T-helper 2 cell (primary cell): ENCODE measurements around the gene DGKD.
A peak's percentile ranks its signal among the peaks of the same experiment; 100 is the strongest.
"Not testable (repeated sequence)": the region's sequence is repeated elsewhere in the genome, so short reads cannot be mapped to it uniquely, and the experiment has no call there.

Source experiments
- DNase-seq, 5 experiments: peaks; one replicate each; pipeline versions ENCODE4 v3.0.0 to v3.0.0-alpha.2; 2012 to 2022
- total RNA-seq, 2 donors: gene quantifications; one replicate each; lab custom pipeline; 2026; lab: John Stamatoyannopoulos, UW

DGKD gene, protein sequence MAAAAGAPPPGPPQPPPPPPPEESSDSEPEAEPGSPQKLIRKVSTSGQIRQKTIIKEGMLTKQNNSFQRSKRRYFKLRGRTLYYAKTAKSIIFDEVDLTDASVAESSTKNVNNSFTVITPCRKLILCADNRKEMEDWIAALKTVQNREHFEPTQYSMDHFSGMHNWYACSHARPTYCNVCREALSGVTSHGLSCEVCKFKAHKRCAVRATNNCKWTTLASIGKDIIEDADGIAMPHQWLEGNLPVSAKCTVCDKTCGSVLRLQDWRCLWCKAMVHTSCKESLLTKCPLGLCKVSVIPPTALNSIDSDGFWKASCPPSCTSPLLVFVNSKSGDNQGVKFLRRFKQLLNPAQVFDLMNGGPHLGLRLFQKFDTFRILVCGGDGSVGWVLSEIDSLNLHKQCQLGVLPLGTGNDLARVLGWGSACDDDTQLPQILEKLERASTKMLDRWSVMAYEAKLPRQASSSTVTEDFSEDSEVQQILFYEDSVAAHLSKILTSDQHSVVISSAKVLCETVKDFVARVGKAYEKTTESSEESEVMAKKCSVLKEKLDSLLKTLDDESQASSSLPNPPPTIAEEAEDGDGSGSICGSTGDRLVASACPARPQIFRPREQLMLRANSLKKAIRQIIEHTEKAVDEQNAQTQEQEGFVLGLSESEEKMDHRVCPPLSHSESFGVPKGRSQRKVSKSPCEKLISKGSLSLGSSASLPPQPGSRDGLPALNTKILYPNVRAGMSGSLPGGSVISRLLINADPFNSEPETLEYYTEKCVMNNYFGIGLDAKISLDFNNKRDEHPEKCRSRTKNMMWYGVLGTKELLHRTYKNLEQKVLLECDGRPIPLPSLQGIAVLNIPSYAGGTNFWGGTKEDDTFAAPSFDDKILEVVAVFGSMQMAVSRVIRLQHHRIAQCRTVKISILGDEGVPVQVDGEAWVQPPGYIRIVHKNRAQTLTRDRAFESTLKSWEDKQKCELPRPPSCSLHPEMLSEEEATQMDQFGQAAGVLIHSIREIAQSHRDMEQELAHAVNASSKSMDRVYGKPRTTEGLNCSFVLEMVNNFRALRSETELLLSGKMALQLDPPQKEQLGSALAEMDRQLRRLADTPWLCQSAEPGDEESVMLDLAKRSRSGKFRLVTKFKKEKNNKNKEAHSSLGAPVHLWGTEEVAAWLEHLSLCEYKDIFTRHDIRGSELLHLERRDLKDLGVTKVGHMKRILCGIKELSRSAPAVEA
- 174 to 185 reads per million in 2 donors for total RNA-seq

DNA sequence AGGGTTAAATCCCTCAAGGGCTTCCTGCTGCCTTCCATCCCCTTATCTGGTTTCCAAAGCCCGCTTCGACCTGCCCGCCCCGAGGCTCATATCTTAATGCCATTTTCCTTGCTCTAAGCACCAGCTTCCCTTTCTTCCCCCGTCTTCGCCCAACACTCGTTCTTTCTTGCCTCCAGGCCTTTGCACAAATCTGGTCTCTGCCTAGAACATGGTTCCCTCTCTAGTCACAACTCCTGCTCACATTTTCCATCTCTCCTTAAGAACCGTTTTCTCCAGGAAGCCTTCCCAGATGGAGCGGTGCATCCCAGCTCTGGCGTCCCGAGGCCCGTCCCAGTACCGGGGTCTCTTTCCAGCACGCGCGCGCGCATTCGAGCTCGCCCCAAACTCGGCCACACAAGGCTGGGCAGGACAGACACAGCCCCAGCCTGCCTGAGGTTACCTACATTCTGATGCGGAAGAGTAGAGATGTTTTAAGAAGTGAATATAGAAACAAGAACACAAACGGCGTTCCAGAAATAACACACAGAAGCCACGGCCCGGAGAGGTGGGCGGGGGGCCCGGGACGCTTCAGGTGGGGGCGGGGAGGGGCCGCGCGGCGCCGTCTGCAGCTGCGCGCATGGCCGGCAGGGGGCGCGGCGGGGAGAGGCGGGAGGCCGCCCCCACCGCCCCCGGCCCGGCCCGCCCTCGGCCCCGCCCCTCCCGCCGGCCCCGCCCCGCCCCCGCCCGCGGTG, at the start of gene DGKD:
Gene DGKD, plus strand, starts transcription at position 726 of the 731 bp plus-strand sequence. CDS start 25 bp downstream, outside the sequence.
- DNase-seq, result peak; percentile 39 to 75 (median 69)

DNA sequence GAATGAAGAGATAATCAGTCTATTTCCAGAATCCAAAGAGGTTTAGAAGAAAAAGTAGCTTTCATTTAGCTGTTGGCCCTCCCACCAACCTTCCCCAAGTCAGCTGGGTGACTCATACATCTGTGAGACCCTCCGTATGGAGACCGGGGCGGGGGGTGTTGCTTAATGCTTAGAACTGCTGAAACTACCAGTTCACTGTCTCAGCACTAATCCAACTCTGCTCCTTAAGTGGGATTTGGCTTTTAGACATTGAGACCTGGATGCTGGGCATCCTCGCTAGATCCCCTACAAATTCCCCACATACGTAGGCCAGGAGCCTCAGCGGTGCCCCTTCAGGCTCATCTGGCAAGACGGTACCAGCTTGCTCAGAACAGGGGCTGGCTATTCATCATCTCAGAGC, 46.7 kb upstream of the DGKD start, which contains the start of gene SAG:
Gene SAG, plus strand, starts transcription at position 252 of the 400 bp plus-strand sequence. CDS start 1,374 bp downstream, outside the sequence.
- no peak for DNase-seq

DNA sequence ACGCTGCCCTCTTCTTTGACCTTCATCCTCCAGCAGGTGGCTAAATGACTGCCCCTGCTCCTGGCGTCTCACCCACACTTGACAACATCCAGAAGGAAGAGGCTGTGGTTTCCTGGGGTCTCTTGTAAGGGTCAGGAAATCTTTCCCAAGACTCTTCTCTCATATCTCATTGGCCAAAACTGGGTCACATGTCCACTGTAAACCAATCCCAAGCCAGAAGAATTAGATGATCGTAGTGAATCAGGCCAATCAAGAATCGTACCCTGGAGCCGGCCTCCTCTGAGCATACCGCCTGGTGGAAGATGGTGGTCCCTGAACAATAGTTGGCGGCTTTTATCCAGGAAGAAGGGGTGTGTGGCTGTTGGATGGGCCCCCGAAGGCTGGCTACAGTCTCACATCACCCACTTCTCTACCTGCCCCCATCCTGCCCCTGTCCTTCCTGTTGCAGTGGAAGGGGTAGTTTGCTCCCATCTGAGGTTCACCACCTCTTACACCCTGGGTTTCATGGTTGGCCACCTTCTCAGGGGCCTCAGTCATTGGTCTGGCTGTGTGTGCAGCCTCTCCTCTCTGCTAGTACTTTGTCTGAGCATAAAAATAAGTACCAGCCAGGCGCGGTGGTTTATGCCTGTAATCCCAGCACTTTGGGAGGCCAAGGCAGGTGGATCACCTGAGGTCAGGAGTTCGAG, 42.9 kb upstream of the DGKD start:
- no peak for DNase-seq

DNA sequence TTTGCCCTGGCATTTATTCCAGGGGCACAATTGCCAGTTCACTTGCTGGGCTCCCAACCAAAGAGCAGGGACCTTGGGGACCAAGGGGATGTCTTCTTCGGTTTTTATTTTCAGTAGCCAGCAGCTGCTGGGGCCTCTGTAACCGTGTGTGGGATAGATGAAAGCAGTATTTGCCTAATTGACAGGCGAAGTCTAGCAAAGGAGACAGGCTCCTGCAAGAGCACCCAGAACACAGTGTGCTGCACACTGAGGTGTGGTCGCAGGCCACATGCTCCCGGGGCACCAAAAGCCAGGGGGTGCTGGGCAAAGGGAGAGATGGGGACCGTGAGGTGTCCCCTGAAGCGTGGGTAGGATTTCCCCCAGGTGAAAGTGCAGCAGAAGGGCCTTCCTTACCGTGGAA, 41.4 kb upstream of the DGKD start:
- no peak for DNase-seq

DNA sequence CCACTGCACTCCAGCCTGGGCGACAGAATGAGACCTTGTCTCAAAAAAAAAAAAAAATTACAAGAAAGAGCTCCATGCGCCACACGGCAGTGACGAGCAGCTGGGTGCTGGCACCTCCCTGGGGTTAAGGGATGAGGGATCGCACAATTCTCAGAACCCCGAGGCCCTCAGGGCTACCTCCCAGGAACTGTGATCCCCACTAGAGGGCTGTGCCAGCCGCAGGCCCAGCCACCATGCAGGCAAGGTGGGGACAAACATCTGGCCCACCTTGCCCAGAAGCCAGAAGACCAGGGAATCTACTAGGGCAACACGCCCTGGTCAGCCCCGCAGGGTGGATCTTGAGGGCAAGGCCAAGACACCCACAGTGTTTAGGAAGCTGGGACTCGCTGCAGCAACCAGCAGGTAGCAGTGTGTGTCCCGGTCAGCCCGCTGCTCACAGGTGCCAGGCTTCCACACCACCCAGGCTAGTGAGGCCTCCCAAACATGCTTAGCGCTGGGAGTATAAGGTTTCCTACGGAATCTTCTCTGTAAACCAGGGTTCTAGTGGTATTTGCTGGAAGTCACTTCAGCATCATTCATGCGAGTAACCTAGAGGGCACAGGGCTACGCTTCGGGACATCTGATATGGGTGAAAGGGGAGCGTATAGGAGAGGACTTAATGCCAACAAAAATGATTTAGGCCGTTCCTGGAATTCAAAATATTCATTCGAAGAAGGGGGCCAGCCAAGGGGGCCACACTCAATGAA, 39.9 kb upstream of the DGKD start:
- DNase-seq, result no peak

DNA sequence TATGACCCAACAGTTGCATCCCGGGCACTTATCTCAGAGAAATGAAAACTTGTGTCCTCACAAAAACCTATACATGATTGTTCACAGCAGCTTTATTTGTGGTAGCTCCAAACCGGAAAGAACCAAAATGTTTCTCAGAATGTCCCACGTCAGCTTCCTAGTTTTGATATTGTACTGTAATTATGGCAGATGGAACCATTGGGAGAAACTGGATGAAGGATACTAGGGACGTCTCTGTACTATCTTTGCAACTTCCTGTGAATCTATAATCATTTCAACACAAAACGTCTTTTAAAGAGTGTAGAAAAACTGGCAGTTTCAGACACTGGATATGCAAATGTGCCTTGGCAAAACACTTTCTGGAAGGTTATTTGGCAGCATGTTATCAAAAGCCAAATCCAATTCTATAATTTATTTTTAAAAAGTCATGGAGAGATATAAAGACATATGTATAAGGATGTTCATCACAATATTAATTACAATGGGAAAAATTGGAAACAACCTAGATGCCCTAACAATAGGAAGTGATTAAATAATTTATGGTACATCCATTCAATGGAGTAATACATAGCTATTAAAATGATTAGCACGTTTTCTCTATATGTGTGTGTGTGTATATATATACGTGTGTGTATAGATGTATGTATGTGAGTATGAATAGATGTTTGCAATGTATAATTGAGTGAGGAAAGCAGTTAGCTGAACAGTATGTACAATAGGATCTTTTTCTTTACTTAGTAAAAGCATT, 36.9 kb upstream of the DGKD start:
- DNase-seq, result no peak

DNA sequence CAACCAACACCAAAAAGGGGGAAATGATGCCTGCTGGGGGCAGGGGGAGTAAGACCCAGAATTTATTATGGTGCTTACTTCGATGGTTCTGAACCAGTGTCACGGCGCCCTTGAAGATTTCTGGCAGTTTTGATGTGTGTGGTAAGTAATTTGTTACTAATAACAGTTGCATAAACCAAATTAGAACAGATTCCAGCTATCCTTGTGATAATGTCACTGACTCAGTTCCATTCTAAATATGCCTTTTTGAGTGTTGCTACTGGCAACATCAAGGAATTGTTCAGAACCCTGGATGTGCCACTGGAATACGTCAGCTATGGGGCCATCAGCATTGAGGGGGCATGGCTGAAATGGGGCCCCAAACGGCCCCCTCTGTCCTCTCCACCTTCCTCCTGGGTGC, 35.0 kb upstream of the DGKD start:
- DNase-seq, result no peak

DNA sequence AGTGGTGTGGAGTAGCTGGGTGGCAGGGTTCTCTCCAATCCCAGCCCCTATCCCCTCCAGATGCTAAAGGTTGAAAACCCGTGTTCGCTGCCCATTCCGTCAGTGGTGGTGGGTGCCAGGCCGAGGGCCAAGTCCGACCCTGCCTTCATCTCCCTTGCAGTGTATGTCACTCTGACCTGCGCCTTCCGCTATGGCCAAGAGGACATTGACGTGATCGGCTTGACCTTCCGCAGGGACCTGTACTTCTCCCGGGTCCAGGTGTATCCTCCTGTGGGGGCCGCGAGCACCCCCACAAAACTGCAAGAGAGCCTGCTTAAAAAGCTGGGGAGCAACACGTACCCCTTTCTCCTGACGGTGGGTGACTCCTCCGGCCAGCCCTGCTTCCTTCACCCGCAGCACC, 33.8 kb upstream of the DGKD start:
- DNase-seq, result no peak

DNA sequence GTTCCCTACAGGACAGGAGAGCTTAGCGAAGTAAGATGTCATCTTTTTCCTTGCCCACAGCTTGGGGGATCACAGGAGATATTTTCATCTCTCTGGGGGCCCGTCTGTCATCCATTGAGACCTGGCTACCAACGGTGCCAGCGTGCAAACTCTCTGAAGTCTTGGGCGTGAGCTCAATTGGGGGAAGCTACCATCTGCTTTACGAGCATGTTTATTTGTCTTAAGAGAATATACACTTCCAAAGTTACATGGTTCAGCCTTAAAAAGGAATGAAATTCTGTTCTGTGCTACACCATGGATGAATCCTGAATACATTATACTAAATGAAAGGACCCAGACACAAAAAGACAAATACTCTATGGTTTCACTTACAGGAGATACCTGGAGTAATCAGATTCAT, 33.1 kb upstream of the DGKD start:
- no peak for DNase-seq

DNA sequence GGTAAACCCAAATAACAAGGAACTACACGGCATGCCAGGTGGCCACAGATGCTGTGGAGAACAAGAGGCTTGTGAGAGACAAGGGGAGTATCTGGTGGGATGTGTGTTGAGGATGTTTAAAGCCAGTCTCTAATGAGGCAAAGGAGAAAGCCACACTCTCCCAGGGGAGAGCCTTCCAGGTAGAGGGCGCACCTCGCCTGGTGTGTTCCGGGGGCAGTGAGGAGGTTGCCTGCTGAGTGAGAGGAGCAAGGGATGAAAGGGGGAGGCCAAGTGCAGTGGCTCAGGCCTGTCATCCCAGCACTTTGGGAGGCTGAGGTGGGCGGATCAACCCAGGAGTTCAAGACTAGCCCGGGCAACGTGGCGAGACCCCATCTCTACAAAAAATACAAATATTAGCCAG, 30.4 kb upstream of the DGKD start:
- DNase-seq, result no peak

DNA sequence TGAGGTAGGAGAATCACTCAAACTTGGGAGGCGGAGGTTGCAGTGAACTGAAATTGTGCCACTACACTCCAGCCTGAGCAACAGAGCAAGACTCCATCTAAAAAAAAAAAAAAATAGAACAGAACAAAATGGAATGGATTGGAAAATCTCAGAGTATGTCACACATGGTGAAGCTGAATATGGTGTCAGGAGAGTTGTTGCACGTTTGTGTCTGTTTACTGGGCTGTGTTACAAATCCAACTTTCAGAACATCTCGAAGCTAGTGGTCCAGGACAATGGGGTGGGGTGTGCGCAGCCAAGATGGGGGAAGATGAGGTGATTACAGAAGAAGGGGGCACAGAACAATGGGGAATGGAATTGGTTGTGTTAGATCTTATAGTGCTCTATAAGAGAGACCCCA, 29.0 kb upstream of the DGKD start:
- no peak for DNase-seq

DNA sequence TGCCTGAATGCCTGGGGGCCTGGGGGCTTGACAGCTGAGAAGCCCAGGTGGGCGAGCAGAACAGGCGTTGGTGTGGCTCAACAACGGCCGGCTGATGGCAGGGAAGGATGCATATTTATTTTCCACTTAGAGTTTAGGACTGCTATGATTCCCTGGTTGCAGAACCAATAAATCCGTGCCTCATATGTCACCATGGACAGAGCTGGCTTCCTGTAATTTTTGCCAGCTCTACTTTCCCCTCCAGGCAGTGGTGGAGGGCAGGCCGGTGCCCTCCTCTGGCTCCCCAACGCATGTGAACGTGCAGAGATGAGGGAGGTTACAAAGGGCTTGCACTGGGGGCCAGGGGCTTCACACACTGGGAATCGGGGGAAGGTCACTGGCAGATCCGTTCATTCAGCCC, 28.5 kb upstream of the DGKD start:
- DNase-seq, result no peak

DNA sequence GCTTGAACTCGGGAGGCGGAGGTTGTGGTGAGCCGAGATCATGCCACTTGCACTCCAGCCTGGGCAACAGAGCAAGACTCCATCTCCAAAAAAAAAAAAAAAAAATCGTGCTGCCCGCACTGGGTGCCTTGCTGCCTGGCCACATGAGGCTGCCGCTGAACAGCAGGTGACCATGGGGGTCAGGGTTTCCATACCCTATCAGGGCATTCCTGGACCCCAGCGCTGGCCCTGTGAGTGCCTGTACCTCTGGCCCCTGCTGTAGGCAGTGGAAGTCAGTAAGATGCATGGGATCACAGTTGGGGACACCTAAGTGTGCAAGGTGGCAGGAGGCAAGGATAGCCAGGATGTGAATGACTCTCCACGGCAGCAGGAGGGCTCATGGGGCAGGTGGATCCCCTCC, 27.8 kb upstream of the DGKD start:
- no peak for DNase-seq

DNA sequence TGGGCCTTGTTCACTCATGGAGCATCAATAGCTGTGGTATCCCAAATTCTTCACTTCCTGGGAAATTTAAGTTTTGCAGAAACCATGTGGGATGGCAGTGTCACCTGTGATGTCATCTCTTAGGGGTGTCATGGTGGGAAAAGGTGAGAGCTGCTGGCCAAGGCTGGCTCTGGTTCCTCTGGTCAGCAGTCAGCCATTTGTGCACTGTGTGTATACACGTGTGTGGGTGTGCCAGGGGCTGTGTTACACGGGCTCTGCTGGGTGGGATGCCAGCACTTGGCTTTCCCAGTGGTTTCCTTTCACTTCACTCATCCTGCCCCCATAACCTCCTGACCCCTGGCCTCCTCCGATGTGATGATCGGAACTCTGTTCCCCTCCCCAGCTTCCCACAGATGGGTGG, 25.4 kb upstream of the DGKD start:
- DNase-seq, result no peak

DNA sequence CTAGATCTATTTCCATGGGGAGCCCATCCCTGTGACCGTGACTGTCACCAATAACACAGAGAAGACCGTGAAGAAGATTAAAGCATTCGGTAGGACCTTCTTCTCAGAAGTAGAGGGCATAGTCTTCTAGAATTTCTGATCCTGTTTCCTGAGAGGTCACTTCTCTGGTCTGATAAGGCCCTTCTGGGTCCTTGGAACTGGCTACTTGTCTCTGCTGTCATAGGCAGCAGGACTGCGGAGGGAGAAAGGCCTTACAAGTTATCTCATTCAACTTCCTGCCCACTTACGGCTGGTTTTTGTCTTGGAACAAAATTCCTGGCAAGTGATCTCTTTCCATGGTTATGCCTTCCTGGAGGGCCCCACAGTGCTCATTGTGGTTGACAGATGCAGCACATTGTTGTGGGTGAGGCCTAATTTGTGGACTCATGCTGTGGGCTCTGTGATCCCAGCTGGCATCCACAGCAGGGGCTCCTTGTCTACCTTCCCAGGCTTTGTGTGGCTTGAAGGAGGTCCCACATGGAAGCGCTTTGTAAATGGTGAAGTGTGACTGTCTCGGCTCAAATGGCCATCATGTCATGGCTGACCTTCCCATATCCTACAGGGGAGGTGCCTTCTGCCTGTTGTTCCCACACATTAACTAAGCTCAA, 24.7 kb upstream of the DGKD start:
- DNase-seq, result no peak

DNA sequence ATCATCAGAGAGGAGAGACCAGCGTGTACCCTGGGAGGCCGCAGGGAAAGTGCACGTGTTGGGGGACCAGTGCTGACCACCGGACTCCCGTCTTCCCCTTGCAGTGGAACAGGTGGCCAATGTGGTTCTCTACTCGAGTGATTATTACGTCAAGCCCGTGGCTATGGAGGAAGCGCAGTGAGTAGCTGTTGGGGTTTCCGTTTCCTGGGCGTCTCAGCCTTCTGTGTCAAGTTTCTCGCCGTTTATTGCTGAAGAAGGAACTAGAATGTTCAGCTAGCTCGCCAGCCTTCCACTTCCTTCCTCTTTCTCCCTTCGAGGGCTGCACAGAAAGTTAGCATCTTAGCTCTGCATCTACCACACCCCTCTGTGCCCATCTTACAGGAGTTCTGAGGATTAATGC, 22.8 kb upstream of the DGKD start:
- DNase-seq, result peak; percentile 19 to 98 (median 62)

DNA sequence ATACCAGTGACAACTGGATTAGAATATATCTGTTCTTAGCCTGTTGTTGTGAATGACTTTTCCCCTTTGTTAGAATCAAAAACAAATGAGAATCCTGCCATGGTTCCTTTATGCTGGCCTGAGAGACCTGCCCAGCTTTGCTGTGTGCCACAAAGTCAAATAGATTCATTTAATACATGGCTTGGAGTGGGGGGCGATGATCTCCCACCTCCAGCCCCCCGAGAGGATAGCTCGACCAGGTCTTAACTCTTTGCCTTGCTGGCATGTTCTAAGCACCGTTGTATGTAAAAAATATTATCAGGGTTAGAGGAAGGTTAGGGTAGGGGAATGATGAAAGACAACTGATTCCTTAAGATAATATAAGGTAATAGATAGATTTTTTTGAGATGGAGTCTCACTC, 22.2 kb upstream of the DGKD start:
- DNase-seq, result no peak

DNA sequence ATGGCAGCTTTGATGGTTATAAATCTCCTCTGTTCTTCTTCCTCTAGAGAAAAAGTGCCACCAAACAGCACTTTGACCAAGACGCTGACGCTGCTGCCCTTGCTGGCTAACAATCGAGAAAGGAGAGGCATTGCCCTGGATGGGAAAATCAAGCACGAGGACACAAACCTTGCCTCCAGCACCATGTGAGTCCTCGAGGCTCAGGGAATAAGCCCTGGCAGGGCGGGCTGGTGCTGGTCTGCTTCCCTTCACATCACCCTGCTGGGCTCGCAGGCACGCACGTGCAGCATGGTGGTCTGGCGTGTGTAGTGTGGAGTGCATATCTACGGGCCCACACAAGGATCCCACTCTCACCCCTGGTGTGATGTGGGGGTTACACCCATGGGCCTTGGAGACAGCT, 19.4 kb upstream of the DGKD start:
- DNase-seq, result no peak

DNA sequence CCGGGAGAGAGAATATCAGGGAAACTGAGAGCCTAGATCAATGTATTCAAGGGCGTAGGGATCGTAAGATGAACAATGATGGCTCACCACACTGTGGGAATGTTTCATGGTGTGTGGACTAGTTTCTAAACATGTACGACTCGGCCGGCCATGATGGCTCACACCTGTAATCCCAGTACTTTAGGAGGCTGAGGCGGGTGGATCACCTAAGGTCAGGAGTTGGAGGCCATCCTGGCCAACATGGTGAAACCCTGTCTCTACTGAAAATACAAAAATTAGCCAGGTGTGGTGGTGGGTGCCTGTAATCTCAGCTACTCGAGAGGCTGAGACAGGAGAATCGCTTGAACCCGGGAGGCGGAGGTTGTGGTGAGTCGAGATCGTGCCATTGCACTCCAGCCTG, 18.2 kb upstream of the DGKD start:
- DNase-seq, result not testable (repeated sequence)

DNA sequence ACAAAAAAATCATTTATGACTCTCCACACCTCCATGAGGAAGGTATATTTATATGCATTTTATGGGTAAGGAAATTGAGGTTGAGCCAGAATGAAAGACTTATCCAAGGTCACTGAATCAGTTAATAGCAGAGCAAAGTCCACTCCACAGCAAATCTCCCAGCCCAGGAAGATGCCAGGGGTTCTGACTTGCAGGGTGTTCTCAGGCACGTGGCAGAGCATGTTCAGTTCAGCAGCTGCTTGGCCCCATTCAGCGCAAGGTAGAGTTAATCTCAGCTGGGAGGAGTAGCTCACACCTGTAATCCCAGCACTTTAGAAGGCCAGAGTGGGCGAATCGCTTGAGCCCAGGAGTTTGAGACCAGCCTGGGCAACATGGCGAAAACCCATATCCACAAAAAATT, 17.8 kb upstream of the DGKD start:
- DNase-seq, result no peak
